NCI-H1436 (cell line): ENCODE measurements around the gene NTSR2.

Source experiments
- DNase-seq: peaks from one replicate; lab custom pipeline; 2025; lab: John Stamatoyannopoulos, UW

Gene NTSR2, protein sequence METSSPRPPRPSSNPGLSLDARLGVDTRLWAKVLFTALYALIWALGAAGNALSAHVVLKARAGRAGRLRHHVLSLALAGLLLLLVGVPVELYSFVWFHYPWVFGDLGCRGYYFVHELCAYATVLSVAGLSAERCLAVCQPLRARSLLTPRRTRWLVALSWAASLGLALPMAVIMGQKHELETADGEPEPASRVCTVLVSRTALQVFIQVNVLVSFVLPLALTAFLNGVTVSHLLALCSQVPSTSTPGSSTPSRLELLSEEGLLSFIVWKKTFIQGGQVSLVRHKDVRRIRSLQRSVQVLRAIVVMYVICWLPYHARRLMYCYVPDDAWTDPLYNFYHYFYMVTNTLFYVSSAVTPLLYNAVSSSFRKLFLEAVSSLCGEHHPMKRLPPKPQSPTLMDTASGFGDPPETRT

DNA sequence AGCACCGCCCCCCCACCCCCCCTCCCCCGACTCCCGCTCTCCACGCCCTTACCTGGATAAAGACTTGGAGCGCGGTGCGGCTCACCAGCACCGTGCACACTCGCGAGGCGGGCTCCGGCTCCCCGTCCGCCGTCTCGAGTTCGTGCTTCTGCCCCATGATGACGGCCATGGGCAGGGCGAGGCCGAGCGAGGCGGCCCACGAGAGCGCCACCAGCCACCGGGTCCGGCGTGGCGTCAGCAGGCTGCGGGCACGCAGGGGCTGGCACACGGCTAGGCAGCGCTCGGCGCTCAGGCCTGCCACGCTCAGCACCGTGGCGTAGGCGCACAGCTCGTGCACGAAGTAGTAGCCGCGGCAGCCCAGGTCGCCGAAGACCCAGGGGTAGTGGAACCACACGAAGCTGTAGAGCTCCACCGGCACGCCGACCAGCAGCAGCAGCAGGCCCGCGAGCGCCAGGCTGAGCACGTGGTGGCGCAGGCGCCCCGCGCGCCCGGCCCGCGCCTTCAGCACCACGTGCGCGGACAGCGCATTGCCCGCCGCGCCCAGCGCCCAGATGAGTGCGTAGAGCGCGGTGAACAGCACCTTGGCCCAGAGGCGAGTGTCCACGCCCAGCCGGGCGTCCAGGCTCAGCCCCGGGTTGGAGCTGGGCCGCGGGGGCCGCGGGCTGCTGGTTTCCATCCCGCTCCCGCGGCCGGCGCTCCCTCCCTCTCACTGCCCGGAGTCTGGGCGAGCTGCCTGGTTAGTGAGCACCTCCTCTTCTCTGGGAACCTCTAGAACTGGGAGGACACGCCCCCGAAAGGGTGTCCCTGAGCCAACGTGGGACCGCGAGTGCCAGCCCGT, at the start of gene NTSR2:
TSS of gene NTSR2 (minus strand) at position 742 of the 838 bp plus-strand sequence. CDS start at position 676, 66 bp downstream.
- no peak for DNase-seq

DNA sequence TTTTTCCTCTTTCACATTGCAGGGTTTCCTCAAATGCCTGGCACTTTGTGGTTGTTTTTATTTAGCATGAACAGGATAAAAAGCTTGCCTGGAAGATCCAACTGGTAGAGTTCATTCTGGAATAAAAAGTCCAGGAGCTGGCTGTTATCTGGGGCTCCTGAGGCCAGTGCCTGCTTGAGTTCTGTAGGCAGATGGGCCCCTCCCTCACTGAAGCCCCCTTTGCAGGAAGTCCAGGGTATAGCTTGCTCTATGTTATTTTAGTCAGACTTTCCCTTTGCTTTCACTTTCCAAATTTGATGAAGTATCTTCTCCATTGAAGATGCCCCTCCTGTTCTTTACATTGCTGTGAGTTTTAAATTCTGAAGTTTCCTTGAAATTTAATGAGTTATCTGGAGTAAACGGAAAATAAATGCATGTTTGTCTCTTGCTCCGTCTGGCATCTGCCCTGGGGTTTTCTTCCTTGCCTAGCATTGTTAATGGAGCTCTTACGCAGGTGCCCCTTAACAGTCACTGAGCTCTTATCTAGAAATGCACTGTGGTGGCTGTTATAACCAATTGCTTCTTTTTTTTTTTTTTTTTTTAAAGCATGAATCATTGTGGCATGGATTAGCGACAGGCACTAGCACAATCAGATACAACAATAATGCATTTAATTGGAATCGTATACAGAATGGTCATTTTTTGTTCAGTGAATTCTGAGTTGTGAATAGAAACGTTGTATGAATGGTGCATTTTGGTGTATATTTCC, 49.4 kb upstream of the NTSR2 start:
- DNase-seq: peak; percentile 57

DNA sequence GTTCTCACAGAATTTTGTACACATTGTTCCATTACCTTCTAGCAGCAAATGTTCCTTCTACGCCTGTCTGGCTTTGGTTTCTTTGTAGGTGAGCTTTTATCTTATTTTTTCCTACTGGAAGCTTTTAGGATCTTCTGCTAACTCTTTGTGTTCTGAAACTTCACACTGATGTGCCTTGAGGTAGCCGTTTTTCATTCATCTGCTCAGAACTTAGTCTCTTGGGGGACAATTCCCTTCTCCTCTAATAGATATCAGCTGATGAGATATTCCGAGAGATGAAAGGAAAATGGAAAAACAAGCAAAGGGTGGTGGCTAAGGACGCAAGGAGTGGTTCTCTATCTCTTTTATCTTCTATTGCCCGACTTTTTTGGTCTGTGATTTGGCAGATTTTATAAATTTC, 48.6 kb upstream of the NTSR2 start:
- DNase-seq: no peak

DNA sequence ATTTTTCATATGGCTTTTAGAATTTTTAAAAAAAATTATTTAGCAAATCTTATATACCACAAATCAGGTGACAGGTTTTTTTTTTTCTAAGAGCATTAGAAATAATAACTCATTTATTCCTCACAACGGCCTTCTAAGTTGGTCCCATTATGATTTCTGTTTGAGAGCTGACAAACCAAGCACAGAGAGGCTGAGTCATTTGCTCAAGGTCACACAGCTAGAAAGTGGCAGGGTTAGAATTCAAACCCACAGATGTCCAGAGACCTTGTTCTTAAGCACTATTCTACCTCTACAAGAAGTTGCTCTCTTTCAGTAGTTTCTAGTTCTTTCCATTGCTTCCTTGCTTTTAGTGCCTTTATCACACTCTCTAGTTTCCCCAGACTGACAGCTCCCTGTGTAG, 47.6 kb upstream of the NTSR2 start:
- no peak for DNase-seq

DNA sequence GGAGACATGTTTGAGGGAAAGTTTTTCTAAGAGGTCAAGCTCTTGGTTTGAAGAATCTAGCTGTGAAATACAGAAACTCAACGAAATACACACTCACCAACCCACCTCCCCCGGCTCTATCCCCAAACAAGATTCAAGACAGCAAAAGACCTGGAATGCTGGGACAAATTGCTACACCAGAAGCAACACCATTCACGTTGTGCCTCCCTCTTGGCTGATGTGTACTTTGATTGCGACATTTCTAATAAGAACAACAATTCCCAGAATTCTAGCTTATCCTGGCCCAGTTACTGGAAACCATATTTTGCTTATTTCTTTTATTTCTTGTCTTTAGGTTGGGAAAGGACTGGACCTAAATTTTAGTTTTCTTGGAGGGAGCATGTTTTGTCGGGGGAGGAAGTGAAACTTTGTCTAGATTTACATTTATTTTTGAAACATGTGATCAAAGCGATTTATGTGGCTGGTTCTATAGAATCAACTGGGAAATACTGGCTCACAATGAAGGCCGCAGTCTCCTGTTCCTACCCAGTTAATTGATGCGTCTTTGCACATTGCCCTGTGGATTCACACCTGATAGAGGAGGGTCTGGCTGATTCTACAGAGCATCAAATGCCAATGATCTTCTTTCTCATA, 46.8 kb upstream of the NTSR2 start:
- DNase-seq: no peak

DNA sequence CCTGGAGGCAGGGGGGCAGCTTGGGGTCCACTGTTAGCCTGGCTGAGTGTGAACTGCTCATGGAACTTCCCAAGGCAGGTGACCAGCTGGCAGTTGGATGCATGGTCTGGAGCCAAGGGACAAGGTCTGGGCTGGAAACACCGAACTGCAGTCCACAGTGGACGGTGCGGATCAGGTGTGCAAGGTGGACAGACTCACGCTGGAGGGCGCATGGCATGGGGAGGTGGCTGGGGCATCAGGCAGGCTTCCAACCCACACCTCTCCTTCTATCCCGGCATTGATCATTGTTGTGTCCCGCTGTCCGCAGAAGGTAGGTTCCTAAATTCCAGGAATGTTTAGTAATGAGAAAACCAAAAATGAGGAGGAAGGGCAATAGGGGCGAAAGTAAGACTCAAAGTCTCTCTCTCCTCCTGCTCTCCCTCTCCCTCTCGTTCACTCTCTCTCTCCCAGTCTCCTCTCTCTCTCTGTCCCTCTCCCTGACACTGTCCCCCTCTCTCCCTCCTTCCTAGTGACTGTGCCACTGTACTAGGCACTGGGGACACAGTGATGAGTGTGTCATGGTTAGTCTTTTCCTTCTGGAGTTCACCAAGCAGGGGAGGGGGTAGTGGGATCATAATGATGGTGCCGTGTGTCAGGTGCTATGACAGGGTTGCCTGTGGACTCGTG, 46.1 kb upstream of the NTSR2 start:
- no peak for DNase-seq

DNA sequence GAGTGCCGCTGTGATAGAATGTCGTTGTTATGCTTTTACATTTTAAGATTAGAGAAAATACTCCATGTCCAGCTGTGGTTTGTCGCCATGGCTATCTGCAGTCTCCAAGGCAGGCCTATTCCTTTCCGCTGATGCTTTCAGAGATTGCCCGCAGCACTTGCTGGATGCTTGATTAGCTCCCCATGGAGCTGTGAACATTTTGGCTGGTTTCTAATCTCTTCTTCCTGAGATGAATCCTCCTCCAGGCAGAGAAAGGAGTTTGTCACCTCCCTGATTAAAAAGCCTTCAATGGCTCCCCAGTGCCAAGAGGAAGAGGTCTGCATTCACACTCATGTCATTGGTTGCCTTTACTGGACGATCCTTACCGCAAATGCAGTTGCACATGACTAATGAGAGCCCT, 43.8 kb upstream of the NTSR2 start:
- DNase-seq: no peak

DNA sequence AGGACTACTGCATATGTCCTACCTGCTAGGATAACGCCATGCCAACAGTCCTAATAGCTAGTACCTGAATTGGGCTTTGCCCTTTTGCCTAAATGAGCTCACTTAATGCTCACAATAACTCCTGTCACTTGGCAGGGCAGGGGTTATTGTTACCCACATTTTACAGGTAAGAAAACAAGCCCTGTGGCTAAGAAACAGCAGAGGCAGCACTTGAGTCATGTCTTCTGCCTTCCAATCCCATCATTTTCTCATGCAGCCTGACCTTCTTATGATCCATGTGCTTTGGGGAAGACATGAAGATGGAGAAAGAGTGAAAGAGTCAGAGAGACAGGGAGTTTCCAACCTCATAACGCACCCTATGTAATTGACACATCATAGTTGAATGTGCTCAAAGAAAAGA, 42.9 kb upstream of the NTSR2 start:
- no peak for DNase-seq

DNA sequence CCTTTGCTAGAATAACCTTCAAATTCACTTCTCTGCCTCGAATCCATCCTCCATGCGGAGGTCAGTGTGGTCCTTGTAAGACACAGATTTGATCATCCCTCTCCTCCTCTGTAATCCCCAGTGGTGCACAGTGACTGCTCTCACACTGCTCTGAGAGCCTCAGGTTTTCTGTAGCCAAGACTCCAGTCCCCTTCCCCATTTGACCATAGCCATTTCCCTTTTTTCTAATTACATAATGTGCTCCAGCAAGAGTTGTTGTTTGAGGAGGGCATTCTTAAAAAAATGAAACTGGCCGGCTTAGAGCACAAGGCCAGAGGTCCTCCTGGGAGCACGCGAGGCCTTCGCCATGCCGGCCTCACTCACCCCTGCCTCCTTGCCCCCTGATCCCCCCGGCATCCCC, 41.8 kb upstream of the NTSR2 start:
- DNase-seq: no peak

DNA sequence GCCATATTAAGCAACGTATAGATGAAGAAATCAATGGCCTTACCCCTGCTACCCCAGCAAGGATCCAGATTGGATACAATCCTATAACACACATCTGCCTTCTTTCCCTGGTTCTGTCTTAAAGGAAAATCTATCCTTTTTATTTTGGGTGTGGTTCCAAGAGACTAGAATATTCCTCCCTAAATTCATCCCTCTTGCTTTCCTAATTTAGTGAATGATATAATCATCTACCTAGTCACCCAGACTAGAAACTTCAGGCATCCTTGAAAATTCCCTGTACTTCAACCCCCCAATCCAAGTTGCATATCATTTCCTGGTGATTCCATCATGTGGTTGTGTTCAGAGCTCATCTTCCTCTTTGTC, 41.3 kb upstream of the NTSR2 start:
- DNase-seq: no peak

DNA sequence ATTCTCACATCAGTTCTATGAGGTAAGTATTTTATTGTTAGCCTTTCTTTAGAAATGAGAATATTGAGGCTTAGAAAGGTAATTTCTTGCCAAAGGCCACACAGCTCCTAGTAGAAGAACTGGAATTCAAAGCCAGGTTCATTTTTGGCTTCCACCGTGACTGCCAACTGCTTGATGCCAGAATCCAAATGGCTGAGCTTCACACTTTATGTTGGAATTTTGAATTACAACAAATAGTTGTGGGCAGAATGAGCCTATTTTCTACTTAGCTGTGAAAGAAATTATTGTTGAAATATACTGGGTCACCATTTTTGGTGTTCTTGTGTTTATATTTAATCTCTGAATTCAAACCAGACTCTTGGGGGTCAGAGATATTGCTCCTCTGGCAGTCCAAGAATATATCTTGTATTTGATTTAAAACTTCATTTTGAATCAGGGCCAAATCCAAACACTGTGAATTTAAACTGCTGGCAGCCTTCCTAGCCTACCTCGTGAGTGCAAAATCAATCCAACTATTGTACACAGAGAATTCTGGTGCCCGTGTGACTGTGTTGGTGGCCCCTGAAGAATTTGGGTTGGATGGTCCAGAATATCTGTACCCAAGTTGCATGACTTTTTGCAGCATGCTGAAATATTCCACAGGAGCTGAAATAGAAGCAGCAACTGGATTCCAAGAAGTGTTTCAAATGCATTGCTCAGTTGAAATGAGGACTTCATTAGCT, 40.8 kb upstream of the NTSR2 start:
- no peak for DNase-seq

DNA sequence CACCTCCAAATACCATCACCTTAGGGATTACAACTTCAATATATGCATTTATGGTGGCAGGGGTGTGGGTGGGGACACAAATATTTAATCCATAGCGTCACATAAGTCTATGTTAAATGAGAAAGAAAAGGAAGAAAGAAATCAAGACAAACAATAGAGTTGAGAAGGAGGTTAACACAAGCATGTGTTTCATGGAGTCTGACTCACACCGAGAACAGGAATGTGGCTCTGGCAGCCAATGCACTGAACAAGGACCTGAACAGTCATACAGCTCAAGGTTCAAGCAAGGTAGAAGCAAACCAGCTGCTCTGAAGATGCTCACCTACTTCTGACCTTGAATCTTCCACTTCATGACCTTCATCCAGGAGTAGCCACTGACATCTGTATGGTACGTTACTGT, 40.2 kb upstream of the NTSR2 start:
- DNase-seq: no peak

DNA sequence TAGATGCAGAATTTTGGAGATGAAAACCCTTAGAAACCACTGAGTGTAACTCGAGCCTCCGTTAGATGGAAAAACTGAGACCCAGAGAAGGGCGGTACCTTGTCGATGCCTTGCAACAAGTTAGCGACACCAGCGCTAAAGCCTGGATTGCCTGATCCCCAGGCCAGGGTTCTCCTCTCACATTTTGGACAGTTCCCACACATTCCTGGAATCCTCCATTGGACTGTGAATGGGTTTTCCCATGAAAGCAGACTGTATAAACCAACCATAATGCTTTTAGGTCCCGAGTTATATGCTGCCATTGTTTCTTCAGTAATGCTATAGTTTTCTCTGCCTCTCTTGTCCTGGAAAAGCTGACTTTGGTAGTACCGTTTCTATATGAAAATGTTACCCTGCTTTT, 39.3 kb upstream of the NTSR2 start:
- no peak for DNase-seq

DNA sequence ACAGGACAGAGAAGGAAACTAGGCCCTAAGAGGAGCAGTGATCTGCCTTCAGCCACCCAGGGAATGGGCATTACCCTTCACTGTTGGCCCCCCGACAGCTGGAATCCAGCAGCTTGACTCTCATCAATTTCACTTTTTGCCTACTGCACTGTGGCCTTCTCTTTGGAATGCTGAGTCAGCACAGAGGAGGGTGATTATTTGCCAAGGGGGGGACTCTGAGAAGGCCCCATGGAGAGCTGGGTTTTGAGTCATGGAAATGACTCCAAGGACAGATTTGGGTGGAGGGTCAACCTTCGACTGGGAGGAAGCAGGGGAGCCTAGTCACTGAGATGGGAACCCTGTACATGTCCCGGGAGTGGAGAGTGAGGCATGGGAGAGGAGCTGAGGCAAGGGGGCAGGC, 38.1 kb upstream of the NTSR2 start:
- DNase-seq: no peak

DNA sequence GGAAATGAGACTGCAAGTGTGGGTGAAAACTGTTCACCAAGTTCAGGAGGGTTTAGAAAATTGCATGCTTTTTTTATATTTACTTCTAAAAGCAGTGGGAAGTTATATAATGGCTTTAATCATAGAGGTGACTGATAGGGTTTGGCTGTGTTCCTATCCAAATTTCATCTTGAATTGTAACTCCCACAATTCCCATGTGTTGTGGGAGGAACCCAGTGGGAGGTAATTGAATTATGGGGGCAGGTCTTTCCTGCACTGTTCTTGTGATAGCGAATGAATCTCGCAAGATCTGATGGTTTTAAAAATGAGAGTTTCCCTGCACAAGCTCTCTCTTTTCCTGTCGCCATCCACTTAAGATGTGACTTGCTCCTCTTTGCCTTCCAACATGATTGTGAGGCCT, 35.7 kb upstream of the NTSR2 start:
- no peak for DNase-seq

DNA sequence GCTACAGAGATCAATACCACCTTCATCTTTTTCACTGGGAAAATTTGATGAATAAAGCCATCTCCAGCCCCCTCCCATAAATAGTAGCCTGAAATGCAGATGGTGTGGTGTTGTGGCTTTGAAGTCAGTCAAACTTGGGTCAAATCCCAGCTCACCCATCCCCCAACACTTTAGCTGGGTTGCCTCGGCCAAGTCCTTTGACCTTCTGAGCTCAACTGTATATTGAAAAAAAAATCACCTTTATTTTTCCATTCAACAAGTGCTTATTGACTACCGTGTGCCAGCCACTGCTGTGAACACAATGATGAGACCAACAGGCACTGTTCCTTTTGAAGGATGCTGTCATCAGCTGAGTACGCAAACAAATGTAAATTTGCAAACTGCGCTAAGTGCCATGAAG, 35.1 kb upstream of the NTSR2 start:
- peak; percentile 1 for DNase-seq

DNA sequence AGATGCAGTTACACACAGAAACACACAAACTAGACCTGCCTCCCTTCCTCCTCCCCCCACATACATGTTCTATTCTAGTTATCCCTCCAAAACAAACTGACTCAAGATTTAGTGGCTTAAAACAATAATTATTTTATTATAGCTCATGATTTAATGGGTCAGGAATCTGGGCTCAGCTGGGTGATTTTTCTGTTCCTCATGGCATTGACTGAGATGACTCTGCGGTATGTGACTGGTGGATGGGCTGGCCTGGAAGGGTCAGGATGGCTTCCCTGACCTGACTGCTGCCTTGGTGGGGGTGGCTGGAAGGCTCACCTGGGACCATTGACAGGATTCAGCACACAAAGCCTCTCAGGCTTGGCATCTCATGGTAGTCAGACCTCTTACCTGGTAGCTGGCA, 33.7 kb upstream of the NTSR2 start:
- DNase-seq: no peak

DNA sequence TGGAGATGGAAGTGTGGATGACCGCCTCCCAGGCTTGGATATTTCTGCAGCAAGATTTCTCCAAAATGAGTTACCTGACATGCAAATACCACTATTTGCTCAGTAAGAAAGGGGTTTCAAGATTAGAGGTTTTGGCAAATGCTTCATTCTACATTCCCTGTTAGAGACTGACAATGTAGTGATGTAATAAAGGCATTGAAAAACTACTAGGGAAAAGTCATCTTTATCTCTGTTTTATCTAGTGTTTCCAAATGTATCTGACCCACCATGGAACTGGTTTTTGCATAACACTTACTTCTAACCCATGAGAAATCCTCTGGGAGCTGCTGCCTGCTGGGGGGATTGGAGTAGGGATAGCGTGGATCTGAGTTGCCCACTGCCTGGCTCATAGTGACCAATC, 33.0 kb upstream of the NTSR2 start:
- DNase-seq: no peak

DNA sequence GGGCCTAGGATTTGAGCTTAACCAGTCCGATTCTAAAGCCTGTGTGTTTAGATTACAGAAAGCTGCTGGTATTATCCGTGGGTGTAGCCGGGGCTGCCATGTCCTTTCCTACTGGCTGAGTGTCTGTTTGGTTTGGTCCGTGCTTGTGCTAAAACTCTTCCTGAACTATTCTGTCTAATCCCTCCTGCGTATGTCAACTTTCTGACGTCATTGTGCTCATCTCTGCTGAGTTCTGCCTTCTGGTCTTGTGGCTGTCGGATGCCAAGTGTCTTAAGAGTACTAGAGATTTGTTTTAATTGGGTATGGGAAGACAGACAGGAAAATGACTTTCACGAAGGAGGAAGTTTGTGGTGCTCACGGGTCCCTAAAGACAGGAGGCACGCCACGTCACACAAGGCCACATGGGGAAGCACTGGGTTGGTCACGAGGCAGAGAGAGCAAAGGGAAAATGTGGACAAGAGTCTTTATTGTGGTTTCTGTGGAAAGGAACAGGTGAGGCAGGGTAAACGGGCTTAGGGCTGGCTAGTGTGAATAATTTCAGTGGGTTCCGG, 31.8 kb upstream of the NTSR2 start:
- no peak for DNase-seq

DNA sequence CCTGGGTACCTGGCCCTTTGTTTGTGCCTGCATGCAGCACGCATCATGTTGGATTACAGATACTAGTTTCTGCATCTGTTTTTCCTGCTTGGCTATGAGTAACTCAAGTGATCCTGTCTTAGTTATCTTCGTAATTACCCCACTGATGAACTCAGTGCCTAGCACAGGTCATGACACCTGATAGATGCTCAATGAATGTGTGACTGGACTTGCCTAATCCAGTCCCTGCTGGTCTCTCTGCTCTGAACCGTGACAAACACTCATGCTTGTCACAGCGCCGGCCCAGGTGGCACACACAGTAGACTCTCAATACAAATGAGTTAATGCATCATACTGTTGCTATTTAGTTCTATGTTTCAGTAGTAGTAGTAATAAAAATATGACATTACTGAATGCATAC, 31.2 kb upstream of the NTSR2 start:
- DNase-seq: no peak
